ACC112 (cell line): ENCODE measurements around the gene GAS7.
"Not testable (repeated sequence)": the region's sequence is repeated elsewhere in the genome, so short reads cannot be mapped to it uniquely, and the experiment has no call there.

Source experiments
- H2AFZ ChIP-seq: fragments of 200-600 bp; sonication (generic); one replicate; pipeline ENCODE4 v1.6.0; 2017; ENCODE audit warnings: antibody characterized with exemption, low read length; ENCODE audit not compliant: unreplicated experiment
- H3K27ac ChIP-seq: fragments of 200-600 bp; sonication (generic); 2 replicates; pipeline ENCODE4 v1.5.1; 2014; ENCODE audit warnings: low read depth, mild to moderate bottlenecking, antibody characterized with exemption, low read length, moderate library complexity
- H3K27me3 ChIP-seq: fragments of 200-600 bp; sonication (generic); 2 replicates; pipeline ENCODE4 v1.6.1; 2014; ENCODE audit warnings: mild to moderate bottlenecking, antibody characterized with exemption, low read length, moderate library complexity, mixed read lengths; ENCODE audit not compliant: insufficient read depth
- H3K36me3 ChIP-seq: fragments of 200-600 bp; sonication (generic); 2 replicates; pipeline ENCODE4 v1.6.1; 2016; ENCODE audit warnings: mild to moderate bottlenecking, antibody characterized with exemption, low read length, moderate library complexity, mixed read lengths; ENCODE audit not compliant: insufficient read depth
- H3K4me1 ChIP-seq: fragments of 200-600 bp; sonication (generic); one replicate; pipeline ENCODE4 v1.6.1; 2016; ENCODE audit warnings: low read length, mixed read lengths; ENCODE audit not compliant: insufficient read depth, unreplicated experiment, control insufficient read depth
- H3K4me3 ChIP-seq: fragments of 200-600 bp; sonication (generic); 2 replicates; pipeline ENCODE4 v1.5.1; 2014; ENCODE audit warnings: mild to moderate bottlenecking, low read depth, low read length
- H3K79me2 ChIP-seq: fragments of 200-600 bp; sonication (generic); one replicate; pipeline ENCODE4 v1.6.0; 2016; ENCODE audit warnings: low read length; ENCODE audit not compliant: control insufficient read depth, unreplicated experiment, insufficient read depth

Gene GAS7

DNA sequence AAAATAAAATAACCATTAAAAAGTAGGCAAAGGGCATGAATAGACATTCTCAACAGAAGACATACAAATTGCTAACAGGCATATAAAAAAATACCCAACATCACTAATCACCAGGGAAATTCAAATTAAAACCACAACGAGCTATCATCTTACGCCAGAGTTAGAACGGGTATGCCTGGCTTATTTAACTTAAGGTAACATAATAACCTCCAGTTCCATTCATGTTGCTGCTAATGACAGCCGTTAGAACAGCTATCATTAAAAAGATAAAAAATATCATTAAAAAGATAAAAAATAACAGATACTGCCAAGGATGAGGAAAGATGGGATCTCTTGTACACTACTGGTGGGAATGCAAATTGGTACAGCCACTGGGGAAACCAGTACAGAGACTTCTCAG is 89.3 kb downstream of the GAS7 start:
- Histone ChIP-seq H3K27ac (no peak overlapping the region), H2AFZ (no peak overlapping the region), H3K4me1 (peaks cover 3% of the 10 kb centered on the region), H3K36me3 (no peaks in the 10 kb centered on the region), H3K79me2 (no peaks in the 10 kb centered on the region), H3K27me3 (no peaks in the 10 kb centered on the region), H3K4me3 (no peak overlapping the region)

DNA sequence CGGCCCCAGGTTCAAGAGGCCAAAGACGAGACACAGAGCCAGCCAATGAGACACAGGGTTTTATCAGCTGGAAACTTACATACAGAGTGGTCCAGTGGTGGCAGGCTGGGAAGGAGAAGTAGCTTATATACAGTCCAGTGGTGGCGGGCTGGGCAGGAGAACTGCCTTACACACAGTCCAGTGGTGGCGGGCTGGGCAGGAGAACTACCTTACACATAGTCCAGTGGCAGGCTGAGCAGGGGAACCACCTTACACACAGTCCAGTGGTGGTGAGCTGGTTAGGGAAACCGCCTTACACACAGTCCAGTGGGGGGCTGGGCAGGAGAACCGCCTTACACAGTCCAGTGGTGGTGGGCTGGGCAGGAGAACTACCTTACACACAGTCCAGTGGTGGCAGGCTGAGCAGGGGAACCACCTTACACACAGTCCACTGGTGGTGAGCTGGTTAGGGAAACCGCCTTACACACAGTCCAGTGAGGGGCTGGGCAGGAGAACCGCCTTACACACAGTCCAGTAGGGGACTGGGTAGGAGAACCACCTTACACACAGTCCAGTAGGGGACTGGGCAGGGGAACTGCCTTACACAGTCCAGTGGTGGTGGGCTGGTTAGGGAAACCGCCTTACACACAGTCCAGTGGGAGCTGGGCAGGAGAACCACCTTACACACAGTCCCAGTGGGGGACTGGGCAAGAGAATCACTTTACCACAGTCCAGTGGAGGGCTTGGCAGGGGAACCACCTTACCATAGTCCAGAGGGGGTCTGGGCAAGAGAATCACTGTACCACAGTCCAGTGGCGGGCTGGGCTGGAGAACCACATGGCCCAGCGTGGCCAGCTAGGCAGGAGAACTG is 90.9 kb downstream of the GAS7 start:
- Histone ChIP-seq H3K79me2 (no peaks in the 10 kb centered on the region), H2AFZ (no peak overlapping the region), H3K4me1 (no peaks in the 10 kb centered on the region), H3K4me3 (no peak overlapping the region), H3K36me3 (no peaks in the 10 kb centered on the region), H3K27me3 (no peaks in the 10 kb centered on the region), H3K27ac (no peak overlapping the region)

GRCh38 chr17:10106067-10106466 is 92.3 kb downstream of the GAS7 start:
- no peaks in the 10 kb centered on the region for H3K4me1 ChIP-seq
- H3K27ac ChIP-seq: no peak overlapping the region
- no peaks in the 10 kb centered on the region for H3K27me3 ChIP-seq
- no peak overlapping the region for H2AFZ ChIP-seq
- H3K36me3 ChIP-seq: no peaks in the 10 kb centered on the region
- no peak overlapping the region for H3K4me3 ChIP-seq
- no peaks in the 10 kb centered on the region for H3K79me2 ChIP-seq

GRCh38 chr17:10105513-10106001 is 92.8 kb downstream of the GAS7 start:
- Histone ChIP-seq H3K36me3 (no peaks in the 10 kb centered on the region), H3K79me2 (no peaks in the 10 kb centered on the region), H3K4me3 (no peak overlapping the region), H3K27ac (no peak overlapping the region), H2AFZ (no peak overlapping the region), H3K4me1 (no peaks in the 10 kb centered on the region), H3K27me3 (no peaks in the 10 kb centered on the region)

GRCh38 chr17:10103712-10104111 is 94.7 kb downstream of the GAS7 start:
- no peaks in the 10 kb centered on the region for H3K79me2 ChIP-seq
- H3K27ac ChIP-seq: no peak overlapping the region
- no peak overlapping the region for H2AFZ ChIP-seq
- no peaks in the 10 kb centered on the region for H3K27me3 ChIP-seq
- no peak overlapping the region for H3K4me3 ChIP-seq
- H3K36me3 ChIP-seq: no peaks in the 10 kb centered on the region
- no peaks in the 10 kb centered on the region for H3K4me1 ChIP-seq

DNA sequence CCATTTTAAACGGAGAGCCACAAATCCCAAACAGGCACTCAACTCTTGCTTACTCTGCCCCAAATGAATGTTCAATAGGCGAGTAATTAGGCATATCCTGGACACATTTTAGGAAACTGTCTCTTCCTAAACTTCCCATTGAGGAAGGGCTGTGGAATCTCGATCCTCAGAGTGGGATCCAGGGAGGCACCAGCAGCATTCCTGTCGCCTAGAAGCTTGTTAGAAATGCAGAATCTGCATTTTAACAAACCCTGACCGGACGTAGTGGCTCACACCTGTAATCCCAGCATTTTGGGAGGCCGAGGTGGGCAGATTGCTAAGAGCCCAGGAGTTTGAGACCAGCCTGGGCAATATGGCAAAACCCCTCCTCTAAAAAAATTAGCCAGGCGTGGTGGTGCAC is 95.6 kb downstream of the GAS7 start:
- H2AFZ ChIP-seq: no peak overlapping the region
- no peak overlapping the region for H3K4me3 ChIP-seq
- no peak overlapping the region for H3K27ac ChIP-seq
- H3K27me3 ChIP-seq: no peaks in the 10 kb centered on the region
- no peaks in the 10 kb centered on the region for H3K79me2 ChIP-seq
- H3K4me1 ChIP-seq: no peaks in the 10 kb centered on the region
- no peaks in the 10 kb centered on the region for H3K36me3 ChIP-seq

- Histone ChIP-seq H3K27me3 (no peaks in the 10 kb centered on the region), H2AFZ (no peak overlapping the region), H3K27ac (no peak overlapping the region), H3K79me2 (no peaks in the 10 kb centered on the region), H3K4me1 (no peaks in the 10 kb centered on the region), H3K36me3 (no peaks in the 10 kb centered on the region), H3K4me3 (no peak overlapping the region)
Observed at GRCh38 chr17:10099051-10099571, 99.3 kb downstream of the GAS7 start.

GRCh38 chr17:10096596-10096995 is 101.8 kb downstream of the GAS7 start:
- Histone ChIP-seq H3K4me1 (no peaks in the 10 kb centered on the region), H3K4me3 (no peak overlapping the region), H2AFZ (no peak overlapping the region), H3K27me3 (no peaks in the 10 kb centered on the region), H3K27ac (no peak overlapping the region), H3K79me2 (no peaks in the 10 kb centered on the region), H3K36me3 (no peaks in the 10 kb centered on the region)

DNA sequence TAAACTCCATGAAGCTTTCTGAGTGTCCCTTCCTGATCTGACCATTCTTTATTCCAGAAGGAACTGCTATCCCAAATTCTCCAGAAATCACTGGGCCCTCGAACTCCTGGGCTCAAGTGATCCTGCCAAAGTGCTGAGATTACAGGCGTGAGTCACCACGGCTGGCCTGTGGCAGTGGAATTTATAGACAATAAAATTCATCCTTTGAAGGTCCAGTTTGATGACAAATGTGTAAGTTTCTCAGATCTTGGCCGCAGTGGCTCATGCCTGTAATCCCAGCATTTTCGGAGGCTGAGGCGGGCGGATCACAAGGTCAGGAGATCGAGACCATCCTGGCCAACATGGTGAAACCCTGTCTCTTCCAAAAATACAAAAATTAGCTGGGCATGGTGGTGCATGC is 103.1 kb downstream of the GAS7 start:
- not testable (repeated sequence) for H3K4me1 ChIP-seq, H3K36me3 ChIP-seq, H3K79me2 ChIP-seq, H3K27me3 ChIP-seq, H3K27ac ChIP-seq, H3K4me3 ChIP-seq, H2AFZ ChIP-seq

- no peak overlapping the region for H3K27ac ChIP-seq
- H3K4me1 ChIP-seq: no peaks in the 10 kb centered on the region
- H3K4me3 ChIP-seq: no peak overlapping the region
- H3K27me3 ChIP-seq: no peaks in the 10 kb centered on the region
- no peak overlapping the region for H2AFZ ChIP-seq
- H3K79me2 ChIP-seq: no peaks in the 10 kb centered on the region
- H3K36me3 ChIP-seq: no peaks in the 10 kb centered on the region
Observed at GRCh38 chr17:10094797-10095196, 103.6 kb downstream of the GAS7 start.

DNA sequence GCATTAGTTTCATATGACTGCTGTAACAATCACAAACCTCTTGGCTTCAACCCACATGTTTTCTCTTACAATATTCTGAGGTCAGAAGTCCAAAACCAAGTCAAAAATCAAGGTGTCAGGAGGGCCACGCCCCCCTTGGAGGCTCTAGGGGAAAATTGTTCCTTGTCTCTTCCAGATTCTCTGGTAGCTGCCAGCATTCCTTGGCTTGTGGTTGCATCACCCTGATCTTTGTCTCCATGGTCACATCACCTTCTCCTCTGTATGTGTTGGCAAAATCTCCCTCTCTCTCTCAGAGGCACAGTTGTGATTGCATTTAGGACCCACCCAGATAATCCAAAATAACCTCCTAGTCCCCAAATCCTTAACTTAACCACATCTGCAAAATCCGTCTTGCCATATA is 105.8 kb downstream of the GAS7 start:
- H3K27me3 ChIP-seq: no peaks in the 10 kb centered on the region
- H3K36me3 ChIP-seq: no peaks in the 10 kb centered on the region
- no peaks in the 10 kb centered on the region for H3K4me1 ChIP-seq
- H3K79me2 ChIP-seq: no peaks in the 10 kb centered on the region
- H3K4me3 ChIP-seq: no peak overlapping the region
- H2AFZ ChIP-seq: no peak overlapping the region
- no peak overlapping the region for H3K27ac ChIP-seq
